Measurements from ENCODE around the gene PTPRN2.

GRCh38 chr7:157800281-157800680, 787.3 kb downstream of the PTPRN2 start:
- no peak for TF ChIP-seq CTCF (IDR thresholded peaks at IDR 0.05)
- no peak for TF ChIP-seq TCF7L2 (IDR thresholded peaks at IDR 0.05; ENCODE audit: low read depth, low read length)
- TF ChIP-seq POLR2AphosphoS5 (IDR thresholded peaks at IDR 0.05; ENCODE audit: low read depth, low read length): no peak
- no peak for TF ChIP-seq REST (IDR thresholded peaks at IDR 0.05; ENCODE audit: insufficient read depth in 1 of 2, low read depth in 2 of 2, low read length in 1 of 2)
- no peak for TF ChIP-seq SIN3A (IDR thresholded peaks at IDR 0.05; ENCODE audit: borderline replicate concordance, insufficient read depth, low read depth, low read length)
